GM12878 (cell line): ENCODE measurements around the gene ATP8B1. TPM values are rescaled to one million over a fixed set of nuclear protein-coding genes. Genes with fewer than 3 reads are reported as not detected.

Source experiments
- CEBPB ChIP-seq, 2 experiments: fragments of 150-350 bp in 1 of 2; IDR thresholded peaks; 2 replicates each; pipeline ENCODE4 v1.6.1; 2012 to 2014; ENCODE audit warnings: low read depth in 2 of 2, low read length in 2 of 2, borderline replicate concordance in 1 of 2, inconsistent platforms in 1 of 2
- CREM ChIP-seq: IDR thresholded peaks from 2 replicates; pipeline ENCODE4 v1.6.1; 2014; ENCODE audit warnings: antibody characterized with exemption, low read depth
- CTCF ChIP-seq, 3 experiments: IDR thresholded peaks in 2 of 3; conservative IDR thresholded peaks in 1 of 3; 2 replicates each; pipeline ENCODE4 v1.5.1; 2011; ENCODE audit warnings: low read depth in 3 of 3, low read length in 3 of 3, mild to moderate bottlenecking in 3 of 3, control low read depth in 2 of 3, moderate library complexity in 2 of 3, inconsistent platforms in 1 of 3, mixed read lengths in 1 of 3; ENCODE audit not compliant: control insufficient read depth in 2 of 3, insufficient read depth in 1 of 3; ENCODE audit errors: extremely low read depth in 1 of 3
- EP300 ChIP-seq, 2 experiments: fragments of 150-350 bp in 1 of 2; IDR thresholded peaks; 2 replicates each; pipeline ENCODE4 v1.6.1; 2011 to 2012; ENCODE audit warnings: low read depth in 2 of 2, low read length in 2 of 2, borderline replicate concordance in 1 of 2, improper control_type of control experiment in 1 of 2, inconsistent platforms in 1 of 2; ENCODE audit not compliant: control insufficient read depth in 1 of 2
- GATAD2B ChIP-seq: fragments of 450-650 bp; conservative IDR thresholded peaks from 2 replicates; pipeline ENCODE4 v1.6.1; 2017; ENCODE audit warnings: low read depth, mild to moderate bottlenecking, moderate library complexity
- HCFC1 ChIP-seq: fragments of 150-350 bp; IDR thresholded peaks from 2 replicates; pipeline ENCODE4 v1.6.1; 2014; ENCODE audit warnings: low read length
- HDAC2 ChIP-seq: fragments of 200-600 bp; sonication (generic); IDR thresholded peaks from 2 replicates; pipeline ENCODE4 v1.6.1; 2017
- IKZF1 ChIP-seq: fragments of 450-650 bp; conservative IDR thresholded peaks from 2 replicates; pipeline ENCODE4 v1.6.1; 2017; ENCODE audit warnings: antibody characterized with exemption, mild to moderate bottlenecking
- IKZF2 ChIP-seq, 2 experiments: fragments of 450-650 bp; IDR thresholded peaks; 2 replicates each; pipeline ENCODE4 v1.6.1; 2017; ENCODE audit warnings: mild to moderate bottlenecking in 2 of 2, moderate library complexity in 2 of 2
- JUNB ChIP-seq: IDR thresholded peaks from 2 replicates; pipeline ENCODE4 v1.6.1; 2016; ENCODE audit warnings: antibody characterized with exemption, mild to moderate bottlenecking
- MTA3 ChIP-seq: IDR thresholded peaks from 2 replicates; pipeline ENCODE4 v1.6.1; 2012; ENCODE audit warnings: low read length, inconsistent platforms, borderline replicate concordance
- MYB ChIP-seq: fragments of 150-350 bp; IDR thresholded peaks from 2 replicates; pipeline ENCODE4 v1.6.1; 2014; ENCODE audit warnings: mild to moderate bottlenecking, low read depth, low read length, borderline replicate concordance
- TCF3 ChIP-seq: IDR thresholded peaks from 2 replicates; pipeline ENCODE4 v1.6.1; 2012; ENCODE audit warnings: low read depth, mild to moderate bottlenecking, low read length, borderline replicate concordance; ENCODE audit not compliant: insufficient read depth
- TCF7 ChIP-seq: IDR thresholded peaks from 2 replicates; pipeline ENCODE4 v1.6.1; 2014; ENCODE audit warnings: antibody characterized with exemption, borderline replicate concordance
- YY1 ChIP-seq: IDR thresholded peaks from 2 replicates; pipeline ENCODE4 v1.6.1; 2011; ENCODE audit warnings: low read depth, mild to moderate bottlenecking, low read length
- ZNF217 ChIP-seq: fragments of 450-650 bp; IDR thresholded peaks from 2 replicates; pipeline ENCODE4 v1.6.1; 2017; ENCODE audit warnings: antibody characterized with exemption, mild to moderate bottlenecking
- polyA plus RNA-seq, 11 experiments: library from polyadenylated mRNA; depleted of rRNA in 4 of 11; unstranded in 6 of 11; stranded (reverse) in 5 of 11; fragments of >200 nt; fragmentation: Nextera tagmentation in 4 of 11; fragmentation: Illumina TruSeq in 1 of 11; extraction: Ambion mirVana in 4 of 11; extraction: Trizol in 1 of 11; gene quantifications; 1 replicate in 1 of 11; 2 replicates in 10 of 11; pipeline versions ENCODE4 v1.2.1 to v1.2.3, GENCODE V29; 2011 to 2016; ENCODE audit warnings: inconsistent platforms in 2 of 11, missing spikeins in 2 of 11, low read depth in 1 of 11
- total RNA-seq, 4 experiments: library from RNA; depleted of rRNA in 3 of 4; stranded (reverse); fragments of >200 nt in 3 of 4; fragmentation: Illumina TruSeq in 1 of 4; extraction: Trizol in 1 of 4; gene quantifications; 2 replicates each; pipeline versions ENCODE4 v1.2.1 to v1.2.3, GENCODE V29; 2013 to 2021
- TF ChIP-seq, protein P1 (sequence below): fragments of 450-650 bp; formaldehyde crosslinking; IDR thresholded peaks from 2 replicates; pipeline ENCODE4 v1.5.0; 2022; ENCODE audit warnings: mild to moderate bottlenecking, missing genetic modification characterization
- TF ChIP-seq, protein P2 (sequence below): fragments of 450-650 bp; IDR thresholded peaks from 2 replicates; pipeline ENCODE4 v1.6.1; 2016; ENCODE audit warnings: mild to moderate bottlenecking

The ATP8B1 gene
- total and polyA plus RNA-seq, 10 of the 15 experiments (the other 5 are each of a cell fraction or from before 2014, with no cell fraction given): 0.03 to 0.37 (median 0.11) TPM

DNA sequence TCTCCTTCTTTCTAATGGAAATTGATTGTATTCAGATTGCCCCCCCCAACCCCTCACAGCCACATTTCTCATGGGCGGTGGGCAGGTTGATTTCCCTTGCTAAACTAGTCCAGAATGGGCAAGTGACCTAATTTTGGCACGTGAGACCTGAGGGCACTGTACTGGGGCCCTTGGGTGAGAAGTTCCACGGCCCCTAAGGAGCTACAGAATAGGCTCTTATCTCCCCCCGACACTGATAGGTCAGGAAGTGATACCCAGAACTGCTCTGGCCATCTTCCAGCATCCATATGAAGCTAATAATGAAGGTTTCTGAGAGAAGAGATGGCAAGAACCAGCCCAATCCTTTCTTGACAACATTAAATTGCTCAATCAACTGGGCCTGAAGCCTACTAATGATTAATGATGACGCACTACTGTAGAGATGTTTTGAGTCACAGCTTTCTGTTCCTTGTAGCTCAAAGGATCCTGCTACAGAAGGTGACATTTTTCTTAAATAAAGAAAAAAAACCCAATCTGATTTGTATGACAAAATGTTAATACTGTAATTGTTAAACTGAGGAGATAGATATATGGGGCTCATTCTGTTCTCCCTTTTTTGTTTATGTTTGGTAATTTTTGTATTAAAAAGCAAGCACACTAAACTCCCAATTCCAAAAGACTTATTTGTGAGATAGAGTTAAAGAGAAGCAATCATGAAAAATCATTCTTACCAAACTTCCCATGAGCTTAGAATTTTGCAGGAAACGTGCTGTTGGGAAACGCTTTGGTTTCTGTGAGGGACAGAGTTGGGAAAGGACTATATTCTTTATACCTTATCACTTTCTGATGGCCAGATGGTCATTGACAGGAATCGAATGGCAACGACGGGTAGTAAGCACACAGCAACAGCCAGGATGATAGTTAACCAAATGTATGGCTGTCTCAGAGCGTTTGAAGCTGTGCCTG is 153.3 kb downstream of the ATP8B1 start (continued):
- TF ChIP-seq CTCF (IDR thresholded peaks at IDR 0.05 in 2 of 3, conservative IDR thresholded peaks at IDR 0.05 in 1 of 3; ENCODE audit: control insufficient read depth in 2 of 3, extremely low read depth in 1 of 3, insufficient read depth in 1 of 3, low read depth in 3 of 3, low read length in 3 of 3) (no peak), IKZF1 (peak; percentile 40; the same call in 1 of the 2 replicates), GATAD2B (peak; percentile 41; the same call in 1 of the 2 replicates), EP300 (IDR thresholded peaks at IDR 0.05; ENCODE audit: borderline replicate concordance in 1 of 2, control insufficient read depth in 1 of 2, low read depth in 2 of 2, low read length in 2 of 2) (peak in 1 of 2 experiments; percentile 77; a peak in 2 of 4 replicates), ZNF217 (no peak), YY1 (no peak), CREM (peak; percentile 47; the same call in 1 of the 2 replicates), HDAC2 (no peak), CEBPB (IDR thresholded peaks at IDR 0.05; ENCODE audit: borderline replicate concordance in 1 of 2, low read depth in 2 of 2, low read length in 2 of 2) (peak in 1 of 2 experiments; percentile 38; a peak in 1 of 4 replicates), TCF7 (no peak), JUNB (peak; percentile 78), TCF3 (no peak), MYB (no peak), HCFC1 (no peak), MTA3 (no peak), IKZF2 (IDR thresholded peaks at IDR 0.05) (peak; percentile 15 to 43; a peak in 1 of 4 replicates)
- TF ChIP-seq, protein P1, sequence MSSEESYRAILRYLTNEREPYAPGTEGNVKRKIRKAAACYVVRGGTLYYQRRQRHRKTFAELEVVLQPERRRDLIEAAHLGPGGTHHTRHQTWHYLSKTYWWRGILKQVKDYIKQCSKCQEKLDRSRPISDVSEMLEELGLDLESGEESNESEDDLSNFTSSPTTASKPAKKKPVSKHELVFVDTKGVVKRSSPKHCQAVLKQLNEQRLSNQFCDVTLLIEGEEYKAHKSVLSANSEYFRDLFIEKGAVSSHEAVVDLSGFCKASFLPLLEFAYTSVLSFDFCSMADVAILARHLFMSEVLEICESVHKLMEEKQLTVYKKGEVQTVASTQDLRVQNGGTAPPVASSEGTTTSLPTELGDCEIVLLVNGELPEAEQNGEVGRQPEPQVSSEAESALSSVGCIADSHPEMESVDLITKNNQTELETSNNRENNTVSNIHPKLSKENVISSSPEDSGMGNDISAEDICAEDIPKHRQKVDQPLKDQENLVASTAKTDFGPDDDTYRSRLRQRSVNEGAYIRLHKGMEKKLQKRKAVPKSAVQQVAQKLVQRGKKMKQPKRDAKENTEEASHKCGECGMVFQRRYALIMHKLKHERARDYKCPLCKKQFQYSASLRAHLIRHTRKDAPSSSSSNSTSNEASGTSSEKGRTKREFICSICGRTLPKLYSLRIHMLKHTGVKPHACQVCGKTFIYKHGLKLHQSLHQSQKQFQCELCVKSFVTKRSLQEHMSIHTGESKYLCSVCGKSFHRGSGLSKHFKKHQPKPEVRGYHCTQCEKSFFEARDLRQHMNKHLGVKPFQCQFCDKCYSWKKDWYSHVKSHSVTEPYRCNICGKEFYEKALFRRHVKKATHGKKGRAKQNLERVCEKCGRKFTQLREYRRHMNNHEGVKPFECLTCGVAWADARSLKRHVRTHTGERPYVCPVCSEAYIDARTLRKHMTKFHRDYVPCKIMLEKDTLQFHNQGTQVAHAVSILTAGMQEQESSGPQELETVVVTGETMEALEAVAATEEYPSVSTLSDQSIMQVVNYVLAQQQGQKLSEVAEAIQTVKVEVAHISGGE (CRISPR knock-in tag): no peak
- TF ChIP-seq, protein P2, sequence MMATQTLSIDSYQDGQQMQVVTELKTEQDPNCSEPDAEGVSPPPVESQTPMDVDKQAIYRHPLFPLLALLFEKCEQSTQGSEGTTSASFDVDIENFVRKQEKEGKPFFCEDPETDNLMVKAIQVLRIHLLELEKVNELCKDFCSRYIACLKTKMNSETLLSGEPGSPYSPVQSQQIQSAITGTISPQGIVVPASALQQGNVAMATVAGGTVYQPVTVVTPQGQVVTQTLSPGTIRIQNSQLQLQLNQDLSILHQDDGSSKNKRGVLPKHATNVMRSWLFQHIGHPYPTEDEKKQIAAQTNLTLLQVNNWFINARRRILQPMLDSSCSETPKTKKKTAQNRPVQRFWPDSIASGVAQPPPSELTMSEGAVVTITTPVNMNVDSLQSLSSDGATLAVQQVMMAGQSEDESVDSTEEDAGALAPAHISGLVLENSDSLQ: peak; percentile 44; the same call in 1 of the 2 replicates
